Type B pancreatic cell (in vitro differentiated cells): ENCODE results near the gene ABCF2. TPM values are rescaled to one million over a fixed set of nuclear protein-coding genes. Genes with fewer than 3 reads are reported as not detected.

Experiments used
- DNase-seq: peaks from one replicate; pipeline ENCODE4 v3.0.0; 2021; ENCODE audit warnings: mixed read lengths; ENCODE audit not compliant: unreplicated experiment; ENCODE audit errors: extremely low spot score
- H3K27ac Mint-ChIP-seq: 2 replicates; pipeline ENCODE4 v1.8.0; 2021; ENCODE audit warnings: mild to moderate bottlenecking, mixed read lengths
- H3K27me3 Mint-ChIP-seq: 2 replicates; pipeline ENCODE4 v1.8.0; 2021; ENCODE audit warnings: mixed read lengths
- H3K36me3 Mint-ChIP-seq: 2 replicates; pipeline ENCODE4 v1.8.0; 2021; ENCODE audit warnings: mixed read lengths
- H3K4me1 Mint-ChIP-seq: one replicate; pipeline ENCODE4 v1.8.0; 2021; ENCODE audit warnings: mixed read lengths; ENCODE audit not compliant: unreplicated experiment
- H3K4me3 Mint-ChIP-seq: 2 replicates; pipeline ENCODE4 v1.8.0; 2021; ENCODE audit warnings: mild to moderate bottlenecking, mixed read lengths
- H3K9me3 Mint-ChIP-seq: 2 replicates; pipeline ENCODE4 v1.8.0; 2021; ENCODE audit warnings: mixed read lengths
- long read RNA-seq: library from polyadenylated mRNA; unstranded; transcript quantifications from one replicate; pipeline ENCODE4 v2.0.0, GENCODE V29; 2020
- total RNA-seq: library from RNA; stranded (reverse); gene quantifications from 2 replicates; pipeline ENCODE4 v1.2.1, GENCODE V29; 2021; ENCODE audit warnings: low replicate concordance
- TF ChIP-seq, protein P1 (sequence below): fragments of 200-600 bp; sonication (generic); conservative IDR thresholded peaks from 2 replicates; pipeline ENCODE4 v1.5.0; 2021; ENCODE audit warnings: antibody characterized with exemption, mild to moderate bottlenecking

ABCF2 gene
- 35.9 and 46.5 TPM in 2 replicates for total RNA-seq
- long read RNA-seq, transcript ABCF2-201 (15 exons, 3,546 nt), result major isoform, 197 of 220 reads
- long read RNA-seq, partial matches to known transcripts, result 20 of 220 reads
- long read RNA-seq, other reads (novel, unspliced or antisense), result 3 of 220 reads

DNA sequence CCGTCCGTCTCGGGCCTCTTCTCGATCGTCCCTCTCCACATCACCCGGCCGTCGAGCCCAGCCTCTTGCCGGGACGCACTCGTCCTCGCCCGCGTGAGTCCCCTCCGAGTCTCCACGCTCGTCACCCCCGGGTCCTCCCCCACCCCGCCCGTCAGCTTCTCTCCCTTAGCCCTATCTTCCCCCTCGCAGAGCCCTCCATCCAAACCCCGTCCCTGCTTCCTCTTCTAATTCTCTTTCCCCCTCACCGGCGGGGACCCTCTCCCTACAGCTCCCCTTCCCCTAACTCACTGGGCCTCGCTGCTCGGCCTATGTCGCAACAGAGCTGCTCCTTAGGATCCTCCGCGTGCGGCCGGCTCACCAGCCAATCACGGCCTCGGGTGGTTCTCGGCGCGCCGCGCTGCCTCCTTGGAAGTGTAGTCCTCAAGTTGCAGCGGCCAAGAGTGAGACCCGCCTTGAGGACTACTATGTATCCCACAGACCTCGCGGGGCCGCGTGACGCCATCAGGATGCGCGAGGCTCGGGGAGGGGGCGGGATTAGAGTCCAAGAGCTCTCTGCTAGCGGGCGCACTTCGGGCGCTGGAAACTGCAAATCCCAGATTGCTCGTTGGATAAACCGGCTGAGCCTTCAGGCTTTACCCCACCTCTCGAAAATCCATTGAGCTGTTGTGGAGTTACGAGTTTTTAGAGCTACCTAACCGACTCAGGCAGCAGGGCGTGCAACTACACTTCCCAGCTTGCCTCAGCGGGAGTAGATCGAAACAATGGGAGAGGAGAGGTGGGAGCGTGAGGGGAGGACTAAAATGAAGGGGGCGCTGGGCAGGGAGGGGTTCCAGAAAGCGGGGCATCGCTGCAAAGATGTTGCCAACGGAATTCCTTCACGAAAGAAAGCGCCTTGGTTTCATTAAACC lies at the start of gene ABCF2:
Gene ABCF2 (minus strand): TSS at position 331 of the 908 bp plus-strand sequence. CDS start 747 bp downstream, outside the sequence.
- Mint-ChIP-seq H3K36me3 (peaks cover 21% of the 10 kb centered on the region), H3K4me1 (peaks cover 43% of the 10 kb centered on the region), H3K4me3 (peak within 1 kb of the TSS; percentile 99), H3K9me3 (no peaks in the 10 kb centered on the region), H3K27me3 (no peaks in the 10 kb centered on the region), H3K27ac (peak within 1 kb of the TSS; percentile 98)
- TF ChIP-seq, protein P1, sequence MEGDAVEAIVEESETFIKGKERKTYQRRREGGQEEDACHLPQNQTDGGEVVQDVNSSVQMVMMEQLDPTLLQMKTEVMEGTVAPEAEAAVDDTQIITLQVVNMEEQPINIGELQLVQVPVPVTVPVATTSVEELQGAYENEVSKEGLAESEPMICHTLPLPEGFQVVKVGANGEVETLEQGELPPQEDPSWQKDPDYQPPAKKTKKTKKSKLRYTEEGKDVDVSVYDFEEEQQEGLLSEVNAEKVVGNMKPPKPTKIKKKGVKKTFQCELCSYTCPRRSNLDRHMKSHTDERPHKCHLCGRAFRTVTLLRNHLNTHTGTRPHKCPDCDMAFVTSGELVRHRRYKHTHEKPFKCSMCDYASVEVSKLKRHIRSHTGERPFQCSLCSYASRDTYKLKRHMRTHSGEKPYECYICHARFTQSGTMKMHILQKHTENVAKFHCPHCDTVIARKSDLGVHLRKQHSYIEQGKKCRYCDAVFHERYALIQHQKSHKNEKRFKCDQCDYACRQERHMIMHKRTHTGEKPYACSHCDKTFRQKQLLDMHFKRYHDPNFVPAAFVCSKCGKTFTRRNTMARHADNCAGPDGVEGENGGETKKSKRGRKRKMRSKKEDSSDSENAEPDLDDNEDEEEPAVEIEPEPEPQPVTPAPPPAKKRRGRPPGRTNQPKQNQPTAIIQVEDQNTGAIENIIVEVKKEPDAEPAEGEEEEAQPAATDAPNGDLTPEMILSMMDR, result no peak
- peak; percentile 99 for DNase-seq

DNA sequence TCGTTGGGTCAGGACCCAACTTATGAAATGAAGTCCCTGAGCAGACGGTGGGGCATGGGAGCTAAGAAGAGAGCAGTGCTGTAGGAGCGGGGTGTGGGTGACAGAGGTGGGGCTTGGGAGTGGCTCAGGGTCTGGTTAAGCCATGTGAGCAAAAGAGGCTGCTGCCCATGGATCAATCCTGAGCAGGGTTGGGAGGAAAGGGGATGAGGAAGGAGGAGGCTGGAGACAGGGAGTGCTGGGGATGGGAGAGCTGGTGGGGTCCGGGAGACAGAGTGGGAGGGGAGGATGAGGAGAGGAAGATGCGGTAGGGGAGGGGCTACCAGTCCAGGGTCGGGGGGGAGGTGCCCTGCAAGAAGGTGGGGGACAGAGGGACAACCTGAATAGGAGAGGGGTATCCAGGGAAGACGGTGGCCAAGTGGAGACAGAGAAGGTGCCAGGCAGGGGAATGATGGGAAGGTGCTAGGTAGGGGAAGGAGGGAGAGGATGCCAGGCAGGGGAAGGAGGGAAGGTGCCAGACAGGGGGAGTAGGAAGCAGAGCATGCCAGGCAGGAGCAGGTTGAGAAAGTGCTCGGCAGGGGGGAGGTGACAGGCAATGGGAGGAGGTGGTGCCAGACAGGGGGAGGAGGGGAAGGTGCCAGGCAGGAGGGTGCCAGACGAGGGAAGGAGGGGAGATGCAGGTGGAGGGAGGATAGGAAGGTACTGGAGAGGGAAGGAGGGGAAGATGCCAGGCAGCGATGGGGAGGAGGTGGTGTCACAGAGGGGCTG lies 49.0 kb upstream of the ABCF2 start:
- Mint-ChIP-seq H3K4me1 (peaks cover 14% of the 10 kb centered on the region), H3K9me3 (no peaks in the 10 kb centered on the region), H3K4me3 (peak overlapping the region; percentile 60), H3K27ac (no peak overlapping the region), H3K27me3 (peaks cover 38% of the 10 kb centered on the region), H3K36me3 (no peaks in the 10 kb centered on the region)
- no peak for DNase-seq
- TF ChIP-seq, protein P1, result no peak

DNA sequence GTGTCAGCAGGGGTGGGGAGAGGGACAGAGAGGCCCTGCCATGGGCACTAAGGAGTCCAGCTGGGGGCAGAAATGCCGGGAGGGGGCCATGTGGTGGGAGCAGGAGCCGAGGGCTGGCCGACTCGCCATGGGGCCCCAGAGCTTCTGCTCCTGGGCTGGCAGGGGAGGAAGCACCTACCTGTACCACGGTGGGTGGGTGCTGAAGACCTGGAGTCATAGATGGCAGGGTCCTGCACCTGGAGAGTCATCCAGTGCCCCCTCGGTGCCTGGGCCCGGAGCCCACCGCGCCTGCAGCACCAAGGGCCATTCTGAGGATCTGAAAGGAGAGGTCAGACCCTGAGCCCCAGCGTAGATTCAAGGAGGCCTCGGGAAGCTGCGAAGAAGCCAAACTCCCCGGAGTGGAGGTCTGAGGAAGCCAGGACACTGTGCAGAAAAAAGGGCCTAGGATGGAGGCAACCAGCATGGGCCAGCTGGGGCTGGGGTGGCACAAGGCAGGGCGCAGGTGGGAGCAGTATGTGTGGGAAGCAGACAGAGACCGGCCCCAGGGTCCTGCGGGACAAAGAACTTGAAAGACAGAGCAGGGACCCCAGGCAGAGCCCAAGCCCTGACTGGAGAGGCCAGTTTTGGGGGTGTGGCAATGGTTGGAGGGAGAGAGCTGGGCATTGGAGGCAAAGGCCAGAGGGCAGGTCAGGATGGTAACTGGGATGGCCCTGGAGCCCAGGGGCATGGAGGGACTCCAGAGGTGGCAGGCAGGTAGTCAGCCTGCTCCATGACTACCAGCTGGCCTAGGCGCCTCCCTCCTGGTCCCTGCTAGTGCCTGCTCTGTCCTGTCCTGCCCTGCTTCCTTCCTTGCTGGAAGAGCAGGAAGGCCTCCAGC lies 48.2 kb upstream of the ABCF2 start:
- Mint-ChIP-seq H3K27ac (no peak overlapping the region), H3K4me1 (peaks cover 14% of the 10 kb centered on the region), H3K4me3 (peak overlapping the region; percentile 65), H3K9me3 (no peaks in the 10 kb centered on the region), H3K27me3 (peaks cover 31% of the 10 kb centered on the region), H3K36me3 (no peaks in the 10 kb centered on the region)
- TF ChIP-seq, protein P1, result no peak
- no peak for DNase-seq

DNA sequence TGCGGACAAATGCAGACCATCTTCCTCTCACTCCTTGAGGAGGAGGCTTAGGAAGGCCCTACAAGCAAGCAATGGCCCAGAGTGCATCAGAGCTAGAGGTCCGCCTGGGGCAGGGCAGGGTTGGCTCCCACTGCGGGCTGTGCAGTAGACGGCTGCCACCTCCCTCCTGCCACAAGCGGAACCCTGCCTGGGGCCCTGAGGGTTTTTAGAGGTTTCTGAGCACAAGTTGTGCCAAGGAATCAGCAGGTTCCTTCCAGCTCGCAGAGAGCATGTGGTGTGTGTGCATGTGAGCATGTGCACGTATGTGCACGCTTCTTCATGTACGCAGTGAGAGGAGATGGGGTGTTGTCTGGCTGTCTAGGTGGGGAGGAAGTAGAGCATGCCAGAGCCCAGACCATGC lies 47.4 kb upstream of the ABCF2 start:
- Mint-ChIP-seq H3K27ac (no peak overlapping the region), H3K36me3 (no peaks in the 10 kb centered on the region), H3K9me3 (no peaks in the 10 kb centered on the region), H3K4me3 (peak overlapping the region; percentile 65), H3K27me3 (peaks cover 25% of the 10 kb centered on the region), H3K4me1 (peaks cover 14% of the 10 kb centered on the region)
- DNase-seq, result no peak
- TF ChIP-seq, protein P1, result no peak
